A549 (cell line): ENCODE measurements around the gene DDX59. TPM values are rescaled to one million over a fixed set of nuclear protein-coding genes. Genes with fewer than 3 reads are reported as not detected.

ENCODE experiments used
- ATAC-seq, 2 experiments: fragments of 200-7000 bp in 1 of 2; fragments of >200 bp in 1 of 2; cut with Nextera tagmentation in 1 of 2; cut with Tn5 transposase in 1 of 2; 3 replicates each; pipeline versions ENCODE4 v1.8.0 to v1.9.1; 2018 to 2020; ENCODE audit warnings: mild to moderate bottlenecking in 1 of 2, moderate library complexity in 1 of 2
- CTCF ChIA-PET: fragments of 300-600 bp; sonication (Branson Sonifier 250); formaldehyde crosslinking; extraction: SDS; loops from one replicate; lab custom pipeline; 2021; ENCODE audit warnings: antibody characterized with exemption, inconsistent platforms; lab: Yijun Ruan, JAX
- POLR2A ChIA-PET: fragments of 350-600 bp; formaldehyde crosslinking; extraction: SDS; loops from one replicate; lab custom pipeline; 2021; ENCODE audit warnings: antibody characterized with exemption, inconsistent platforms; lab: Yijun Ruan, JAX
- DNase-seq, 2 experiments: peaks; one replicate each; pipeline versions ENCODE4 v3.0.0 to v3.0.0-alpha.2; 2011 to 2016; ENCODE audit warnings: low read depth in 1 of 2, low spot score in 1 of 2
- FAIRE-seq: peaks from 2 replicates; lab custom pipeline; 2011; peaks lifted over from hg19 to GRCh38; lab: Jason Lieb, UNC
- H3K27ac ChIP-seq, 2 experiments: fragments of >200 bp; sonication (Bioruptor Twin); formaldehyde crosslinking; 3 replicates each; pipeline ENCODE4 v1.5.1; 2016 to 2017
- H3K4me1 ChIP-seq: fragments of >200 bp; sonication (Bioruptor Twin); formaldehyde crosslinking; 3 replicates; pipeline ENCODE4 v1.6.1; 2016
- H3K4me2 ChIP-seq: fragments of >200 bp; sonication (Bioruptor Twin); formaldehyde crosslinking; 3 replicates; pipeline ENCODE4 v1.6.1; 2016
- H3K4me3 ChIP-seq: fragments of >200 bp; sonication (Bioruptor Twin); formaldehyde crosslinking; 3 replicates; pipeline ENCODE4 v1.5.1; 2016
- H3K9me3 ChIP-seq: fragments of >200 bp; sonication (Bioruptor Twin); formaldehyde crosslinking; 3 replicates; pipeline ENCODE4 v1.6.1; 2016
- CBX2 ChIP-seq: fragments of 200-600 bp; sonication (generic); IDR thresholded peaks from 2 replicates; pipeline ENCODE4 v1.6.1; 2016; ENCODE audit warnings: low read depth, mild to moderate bottlenecking, borderline replicate concordance
- CHD2 ChIP-seq: fragments of 150-350 bp; IDR thresholded peaks from 2 replicates; pipeline ENCODE4 v1.6.1; 2014; ENCODE audit warnings: low read length; ENCODE audit not compliant: partially characterized antibody
- EHF ChIP-seq: fragments of 250-450 bp; sonication (Bioruptor Pico); IDR thresholded peaks from 2 replicates; pipeline ENCODE4 v1.5.0; 2020; ENCODE audit warnings: mild to moderate bottlenecking
- FOSB ChIP-seq: fragments of 250-450 bp; sonication (Bioruptor Pico); IDR thresholded peaks from 2 replicates; pipeline ENCODE4 v1.5.0; 2020; ENCODE audit warnings: mild to moderate bottlenecking, moderate library complexity
- HOXA7 ChIP-seq: fragments of 250-450 bp; sonication (Bioruptor Pico); IDR thresholded peaks from 2 replicates; pipeline ENCODE4 v1.5.0; 2020; ENCODE audit warnings: mild to moderate bottlenecking, moderate library complexity
- JUN ChIP-seq, 2 experiments: fragments of >200 bp; sonication (Bioruptor Twin); formaldehyde crosslinking; IDR thresholded peaks; 2 replicates in 1 of 2; 3 replicates in 1 of 2; pipeline ENCODE4 v1.6.1; 2016 to 2017
- JUNB ChIP-seq: fragments of >200 bp; sonication (Bioruptor Twin); formaldehyde crosslinking; IDR thresholded peaks from 2 replicates; pipeline ENCODE4 v1.6.1; 2016
- MAFK ChIP-seq: fragments of 450-650 bp; IDR thresholded peaks from 2 replicates; pipeline ENCODE4 v1.6.1; 2014; ENCODE audit not compliant: partially characterized antibody
- NR3C1 ChIP-seq: fragments of >200 bp; sonication (Bioruptor Twin); formaldehyde crosslinking; IDR thresholded peaks from 3 replicates; pipeline ENCODE4 v1.6.1; 2017
- RAD21 ChIP-seq, 2 experiments: fragments of >200 bp in 1 of 2; sonication (Bioruptor Twin) in 1 of 2; formaldehyde crosslinking in 1 of 2; IDR thresholded peaks in 1 of 2; conservative IDR thresholded peaks in 1 of 2; 2 replicates in 1 of 2; 3 replicates in 1 of 2; pipeline ENCODE4 v1.6.1; 2012 to 2018; ENCODE audit warnings: inconsistent platforms in 1 of 2
- SREBF2 ChIP-seq: fragments of 450-650 bp; IDR thresholded peaks from 2 replicates; pipeline ENCODE4 v1.6.1; 2014; ENCODE audit warnings: mild to moderate bottlenecking, moderate library complexity
- TFCP2L1 ChIP-seq: fragments of 250-450 bp; sonication (Bioruptor Pico); IDR thresholded peaks from 2 replicates; pipeline ENCODE4 v1.5.0; 2021; ENCODE audit warnings: mild to moderate bottlenecking
- ZSCAN20 ChIP-seq: fragments of 250-450 bp; sonication (Bioruptor Pico); IDR thresholded peaks from 2 replicates; pipeline ENCODE4 v1.8.0; 2022; ENCODE audit warnings: mild to moderate bottlenecking, moderate library complexity
- WGBS: methylation state at CpG from one replicate; pipeline ENCODE4 v1.1.6; 2017; ENCODE audit errors: missing lambda C conversion rate; 5-methylcytosine and 5-hydroxymethylcytosine counted together
- polyA plus RNA-seq, 4 experiments: library from polyadenylated mRNA; depleted of rRNA in 3 of 4; stranded (reverse); fragments of >200 nt; fragmentation: RNase III in 1 of 4; extraction: RNeasy Plus Mini Kit Qiagen cat#74134 plus additional on column Dnase treatment in 1 of 4; gene quantifications; 2 replicates in 3 of 4; 3 replicates in 1 of 4; pipeline ENCODE4 v1.2.3, GENCODE V29; 2011 to 2017
- TF ChIP-seq, protein P1 (sequence below): fragments of 150-350 bp; IDR thresholded peaks from 2 replicates; pipeline ENCODE4 v1.6.1; 2014; ENCODE audit warnings: low read depth, mild to moderate bottlenecking, low read length
- TF ChIP-seq, protein P2 (sequence below): IDR thresholded peaks from 2 replicates; pipeline ENCODE4 v1.6.1; 2012
- TF ChIP-seq, protein P3 (sequence below): IDR thresholded peaks from 2 replicates; pipeline ENCODE4 v1.6.1; 2012; ENCODE audit warnings: low read depth, borderline replicate concordance
- TF ChIP-seq, protein P4 (sequence below): fragments of 250-450 bp; sonication (Bioruptor Pico); IDR thresholded peaks from 2 replicates; pipeline ENCODE4 v1.5.0; 2021; ENCODE audit warnings: mild to moderate bottlenecking, moderate library complexity, borderline replicate concordance
- TF ChIP-seq, protein P5 (sequence below): fragments of >200 bp; sonication (Bioruptor Twin); formaldehyde crosslinking; IDR thresholded peaks from 3 replicates; pipeline ENCODE4 v1.5.1; 2016
- TF ChIP-seq, protein P6 (sequence below): IDR thresholded peaks from 2 replicates; pipeline ENCODE4 v1.6.1; 2012
- TF ChIP-seq, protein P7 (sequence below): fragments of 450-650 bp; IDR thresholded peaks from 2 replicates; pipeline ENCODE4 v1.6.1; 2014; ENCODE audit warnings: antibody characterized with exemption
- TF ChIP-seq, protein P8 (sequence below): fragments of 250-450 bp; sonication (Bioruptor Pico); IDR thresholded peaks from 2 replicates; pipeline ENCODE4 v1.5.0; 2020; ENCODE audit warnings: low read depth, mild to moderate bottlenecking, moderate library complexity

The DDX59 gene
- polyA plus RNA-seq, 2 of the 4 experiments (the other 2 are of a cell fraction), result 16.6 to 42.9 TPM

DNA sequence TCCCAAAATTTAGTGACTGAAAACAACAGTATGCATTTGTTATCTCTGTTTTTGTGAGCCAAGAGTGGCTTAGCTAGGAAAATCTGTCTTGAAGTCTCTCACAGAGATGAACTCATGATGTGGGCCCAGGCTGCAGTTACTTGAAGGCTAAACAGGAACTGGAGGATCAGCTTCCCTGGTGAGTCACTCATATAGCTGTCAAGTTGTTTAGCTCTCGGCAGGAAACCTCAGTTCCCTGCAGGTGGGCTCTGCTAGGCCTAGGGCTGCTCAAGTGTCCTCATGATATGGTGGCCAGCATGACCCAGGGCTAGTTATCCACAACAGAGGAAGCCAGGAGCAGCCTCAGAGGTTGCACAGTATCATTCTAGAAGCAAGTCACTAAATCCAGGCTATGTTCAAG is 30.2 kb upstream of the DDX59 start:
- 11% methylated on average over 1 of the region's 1 CpG for WGBS
- ATAC-seq, result peak; percentile 39 to 56; a peak in 2 of 6 replicates
- H3K4me3 ChIP-seq, result no peak overlapping the region
- TF ChIP-seq CBX2 (no peak), ZSCAN20 (no peak), JUN (IDR thresholded peaks at IDR 0.05) (no peak), TFCP2L1 (no peak), HOXA7 (CRISPR knock-in tag) (no peak), EHF (CRISPR knock-in tag) (no peak)
- TF ChIP-seq, protein P1, sequence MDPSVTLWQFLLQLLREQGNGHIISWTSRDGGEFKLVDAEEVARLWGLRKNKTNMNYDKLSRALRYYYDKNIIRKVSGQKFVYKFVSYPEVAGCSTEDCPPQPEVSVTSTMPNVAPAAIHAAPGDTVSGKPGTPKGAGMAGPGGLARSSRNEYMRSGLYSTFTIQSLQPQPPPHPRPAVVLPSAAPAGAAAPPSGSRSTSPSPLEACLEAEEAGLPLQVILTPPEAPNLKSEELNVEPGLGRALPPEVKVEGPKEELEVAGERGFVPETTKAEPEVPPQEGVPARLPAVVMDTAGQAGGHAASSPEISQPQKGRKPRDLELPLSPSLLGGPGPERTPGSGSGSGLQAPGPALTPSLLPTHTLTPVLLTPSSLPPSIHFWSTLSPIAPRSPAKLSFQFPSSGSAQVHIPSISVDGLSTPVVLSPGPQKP, result no peak
- TF ChIP-seq, protein P2, sequence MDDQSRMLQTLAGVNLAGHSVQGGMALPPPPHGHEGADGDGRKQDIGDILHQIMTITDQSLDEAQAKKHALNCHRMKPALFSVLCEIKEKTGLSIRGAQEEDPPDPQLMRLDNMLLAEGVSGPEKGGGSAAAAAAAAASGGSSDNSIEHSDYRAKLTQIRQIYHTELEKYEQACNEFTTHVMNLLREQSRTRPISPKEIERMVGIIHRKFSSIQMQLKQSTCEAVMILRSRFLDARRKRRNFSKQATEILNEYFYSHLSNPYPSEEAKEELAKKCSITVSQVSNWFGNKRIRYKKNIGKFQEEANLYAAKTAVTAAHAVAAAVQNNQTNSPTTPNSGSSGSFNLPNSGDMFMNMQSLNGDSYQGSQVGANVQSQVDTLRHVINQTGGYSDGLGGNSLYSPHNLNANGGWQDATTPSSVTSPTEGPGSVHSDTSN, result no peak
- TF ChIP-seq, protein P3, sequence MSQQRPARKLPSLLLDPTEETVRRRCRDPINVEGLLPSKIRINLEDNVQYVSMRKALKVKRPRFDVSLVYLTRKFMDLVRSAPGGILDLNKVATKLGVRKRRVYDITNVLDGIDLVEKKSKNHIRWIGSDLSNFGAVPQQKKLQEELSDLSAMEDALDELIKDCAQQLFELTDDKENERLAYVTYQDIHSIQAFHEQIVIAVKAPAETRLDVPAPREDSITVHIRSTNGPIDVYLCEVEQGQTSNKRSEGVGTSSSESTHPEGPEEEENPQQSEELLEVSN, result no peak
- TF ChIP-seq, protein P4, sequence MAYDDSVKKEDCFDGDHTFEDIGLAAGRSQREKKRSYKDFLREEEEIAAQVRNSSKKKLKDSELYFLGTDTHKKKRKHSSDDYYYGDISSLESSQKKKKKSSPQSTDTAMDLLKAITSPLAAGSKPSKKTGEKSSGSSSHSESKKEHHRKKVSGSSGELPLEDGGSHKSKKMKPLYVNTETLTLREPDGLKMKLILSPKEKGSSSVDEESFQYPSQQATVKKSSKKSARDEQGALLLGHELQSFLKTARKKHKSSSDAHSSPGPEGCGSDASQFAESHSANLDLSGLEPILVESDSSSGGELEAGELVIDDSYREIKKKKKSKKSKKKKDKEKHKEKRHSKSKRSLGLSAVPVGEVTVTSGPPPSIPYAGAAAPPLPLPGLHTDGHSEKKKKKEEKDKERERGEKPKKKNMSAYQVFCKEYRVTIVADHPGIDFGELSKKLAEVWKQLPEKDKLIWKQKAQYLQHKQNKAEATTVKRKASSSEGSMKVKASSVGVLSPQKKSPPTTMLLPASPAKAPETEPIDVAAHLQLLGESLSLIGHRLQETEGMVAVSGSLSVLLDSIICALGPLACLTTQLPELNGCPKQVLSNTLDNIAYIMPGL (CRISPR knock-in tag), result no peak
- TF ChIP-seq, protein P5, sequence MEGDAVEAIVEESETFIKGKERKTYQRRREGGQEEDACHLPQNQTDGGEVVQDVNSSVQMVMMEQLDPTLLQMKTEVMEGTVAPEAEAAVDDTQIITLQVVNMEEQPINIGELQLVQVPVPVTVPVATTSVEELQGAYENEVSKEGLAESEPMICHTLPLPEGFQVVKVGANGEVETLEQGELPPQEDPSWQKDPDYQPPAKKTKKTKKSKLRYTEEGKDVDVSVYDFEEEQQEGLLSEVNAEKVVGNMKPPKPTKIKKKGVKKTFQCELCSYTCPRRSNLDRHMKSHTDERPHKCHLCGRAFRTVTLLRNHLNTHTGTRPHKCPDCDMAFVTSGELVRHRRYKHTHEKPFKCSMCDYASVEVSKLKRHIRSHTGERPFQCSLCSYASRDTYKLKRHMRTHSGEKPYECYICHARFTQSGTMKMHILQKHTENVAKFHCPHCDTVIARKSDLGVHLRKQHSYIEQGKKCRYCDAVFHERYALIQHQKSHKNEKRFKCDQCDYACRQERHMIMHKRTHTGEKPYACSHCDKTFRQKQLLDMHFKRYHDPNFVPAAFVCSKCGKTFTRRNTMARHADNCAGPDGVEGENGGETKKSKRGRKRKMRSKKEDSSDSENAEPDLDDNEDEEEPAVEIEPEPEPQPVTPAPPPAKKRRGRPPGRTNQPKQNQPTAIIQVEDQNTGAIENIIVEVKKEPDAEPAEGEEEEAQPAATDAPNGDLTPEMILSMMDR, result no peak
- no peaks in the 10 kb centered on the region for H3K4me1 ChIP-seq
- H3K27ac ChIP-seq, result no peak overlapping the region
- POLR2A ChIA-PET, result interaction anchor here (1.7 kb wide), 1 partner anchor 30 kb away, joined by 5 read pairs; the partner anchor contains the start of gene DDX59
- H3K4me2 ChIP-seq, result no peak overlapping the region
- CTCF ChIA-PET, result interaction anchor here (0.5 to 1.1 kb wide), 2 partner anchors 78 to 182 kb away, joined by 3 to 7 read pairs; no protein-coding TSS in a partner anchor
- DNase-seq, result peak in 1 of 2 experiments; percentile 29
- no peaks in the 10 kb centered on the region for H3K9me3 ChIP-seq
- no peak for FAIRE-seq

DNA sequence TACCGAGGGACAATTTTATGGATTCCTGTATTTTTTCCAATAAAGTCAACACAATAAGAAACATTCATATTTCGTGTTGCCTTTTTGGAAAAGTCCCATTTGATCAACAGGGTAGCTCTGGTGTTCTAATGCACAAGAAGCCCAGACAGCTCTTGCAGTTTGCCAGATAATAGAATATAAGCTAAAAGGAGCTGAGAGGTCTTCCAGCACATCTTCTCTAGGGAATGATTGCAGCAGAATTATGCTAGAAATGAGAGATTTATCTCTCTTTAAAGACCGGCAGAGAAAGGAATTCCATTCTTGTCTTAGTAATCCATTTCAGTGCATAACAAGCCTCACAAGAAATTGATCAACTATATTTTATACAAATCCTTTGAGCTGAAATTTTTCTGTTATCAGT is 25.0 kb upstream of the DDX59 start:
- WGBS, result 34% methylated on average over 3 of the region's 3 CpGs
- no peak for DNase-seq
- H3K4me3 ChIP-seq, result no peak overlapping the region
- CTCF ChIA-PET, result no interaction called here
- TF ChIP-seq, protein P6, sequence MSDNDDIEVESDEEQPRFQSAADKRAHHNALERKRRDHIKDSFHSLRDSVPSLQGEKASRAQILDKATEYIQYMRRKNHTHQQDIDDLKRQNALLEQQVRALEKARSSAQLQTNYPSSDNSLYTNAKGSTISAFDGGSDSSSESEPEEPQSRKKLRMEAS, result no peak
- TF ChIP-seq FOSB (CRISPR knock-in tag), result no peak
- no peak for TF ChIP-seq RAD21 (conservative IDR thresholded peaks at IDR 0.05 in 1 of 2, IDR thresholded peaks at IDR 0.05 in 1 of 2)
- TF ChIP-seq CHD2, result no peak
- TF ChIP-seq NR3C1, result no peak
- TF ChIP-seq JUNB, result no peak
- no peak for TF ChIP-seq SREBF2
- TF ChIP-seq, protein P7, sequence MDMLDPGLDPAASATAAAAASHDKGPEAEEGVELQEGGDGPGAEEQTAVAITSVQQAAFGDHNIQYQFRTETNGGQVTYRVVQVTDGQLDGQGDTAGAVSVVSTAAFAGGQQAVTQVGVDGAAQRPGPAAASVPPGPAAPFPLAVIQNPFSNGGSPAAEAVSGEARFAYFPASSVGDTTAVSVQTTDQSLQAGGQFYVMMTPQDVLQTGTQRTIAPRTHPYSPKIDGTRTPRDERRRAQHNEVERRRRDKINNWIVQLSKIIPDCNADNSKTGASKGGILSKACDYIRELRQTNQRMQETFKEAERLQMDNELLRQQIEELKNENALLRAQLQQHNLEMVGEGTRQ, result no peak
- no peak for TF ChIP-seq MAFK
- TF ChIP-seq CBX2, result no peak
- TF ChIP-seq, protein P8, sequence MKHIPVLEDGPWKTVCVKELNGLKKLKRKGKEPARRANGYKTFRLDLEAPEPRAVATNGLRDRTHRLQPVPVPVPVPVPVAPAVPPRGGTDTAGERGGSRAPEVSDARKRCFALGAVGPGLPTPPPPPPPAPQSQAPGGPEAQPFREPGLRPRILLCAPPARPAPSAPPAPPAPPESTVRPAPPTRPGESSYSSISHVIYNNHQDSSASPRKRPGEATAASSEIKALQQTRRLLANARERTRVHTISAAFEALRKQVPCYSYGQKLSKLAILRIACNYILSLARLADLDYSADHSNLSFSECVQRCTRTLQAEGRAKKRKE, result no peak
- TF ChIP-seq, all 56 proteins: peak for 0
- FAIRE-seq (no peak), ATAC-seq (no peak)
- H3K9me3 ChIP-seq, result no peaks in the 10 kb centered on the region
- no peak overlapping the region for H3K4me2 ChIP-seq
- no peak overlapping the region for H3K27ac ChIP-seq
- H3K4me1 ChIP-seq, result no peaks in the 10 kb centered on the region
- POLR2A ChIA-PET, result no interaction called here
